NCI-H2029 treated with DMSO at 0.1 percent for 48 hours (cell line): ENCODE measurements around the gene MACROD1.

Experiments
- DNase-seq: peaks from one replicate; lab custom pipeline; 2025; lab: John Stamatoyannopoulos, UW

MACROD1 gene

GRCh38 chr11:64152841-64153691 is 12.8 kb downstream of the MACROD1 start:
- DNase-seq = peak; percentile 32

DNA sequence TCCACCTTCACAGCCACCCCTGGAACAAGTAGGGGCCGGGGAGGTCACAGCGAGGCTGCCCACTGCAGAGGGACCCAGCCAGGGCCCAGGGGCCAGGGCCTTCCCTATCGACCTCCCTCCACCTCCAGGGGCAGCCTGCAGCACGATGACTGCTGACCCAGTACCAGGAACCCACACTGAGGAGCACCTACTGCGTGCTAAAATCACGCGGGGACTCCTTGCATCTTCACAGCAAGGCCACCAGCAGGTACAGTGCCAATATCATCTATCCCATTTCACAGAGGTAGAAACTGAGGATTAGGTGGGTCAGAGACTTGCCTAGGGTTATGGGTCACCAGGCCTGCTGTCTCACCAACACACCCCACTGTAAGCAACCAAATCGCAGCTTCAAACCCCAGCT is 14.6 kb downstream of the MACROD1 start:
- DNase-seq = no peak

GRCh38 chr11:64150481-64151239 is 15.3 kb downstream of the MACROD1 start:
- DNase-seq = peak; percentile 64

GRCh38 chr11:64150051-64150450 is 15.9 kb downstream of the MACROD1 start:
- no peak for DNase-seq

DNA sequence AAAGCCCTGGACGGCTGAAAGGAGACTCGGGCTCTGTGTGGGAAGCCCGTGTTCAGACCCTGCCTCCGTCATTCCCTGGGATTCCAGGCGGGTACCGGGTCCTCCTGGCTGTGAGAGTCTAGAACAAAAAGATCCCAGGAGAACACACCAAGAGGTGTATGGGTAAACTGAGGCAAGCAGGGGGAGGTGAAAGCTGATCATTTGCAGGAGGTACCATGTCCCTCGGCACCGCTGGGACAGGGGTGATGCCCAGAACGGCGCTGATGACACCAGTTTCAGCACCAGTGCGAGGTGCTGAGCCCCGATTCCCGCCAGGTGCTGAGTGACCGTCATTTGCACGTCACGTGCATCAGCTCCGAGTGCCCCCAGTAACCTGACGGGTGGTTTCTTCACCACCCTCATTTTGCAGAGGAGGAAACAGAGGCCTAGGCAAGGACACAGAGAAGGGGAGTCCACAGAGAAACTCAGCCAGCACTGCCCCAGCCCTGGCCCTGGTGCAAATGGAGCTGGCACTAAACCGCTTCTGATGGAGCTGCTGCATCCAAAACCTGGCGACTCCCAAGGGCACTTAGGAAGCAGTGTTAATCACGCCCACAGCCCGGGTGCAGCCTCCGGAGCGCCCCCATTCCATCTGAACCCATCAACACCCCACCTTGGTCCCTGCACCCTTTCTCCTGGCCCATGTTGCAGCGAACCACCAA is 16.8 kb downstream of the MACROD1 start:
- DNase-seq = no peak

- peak; percentile 42 for DNase-seq
Observed at GRCh38 chr11:64148226-64148916, 17.5 kb downstream of the MACROD1 start.

DNA sequence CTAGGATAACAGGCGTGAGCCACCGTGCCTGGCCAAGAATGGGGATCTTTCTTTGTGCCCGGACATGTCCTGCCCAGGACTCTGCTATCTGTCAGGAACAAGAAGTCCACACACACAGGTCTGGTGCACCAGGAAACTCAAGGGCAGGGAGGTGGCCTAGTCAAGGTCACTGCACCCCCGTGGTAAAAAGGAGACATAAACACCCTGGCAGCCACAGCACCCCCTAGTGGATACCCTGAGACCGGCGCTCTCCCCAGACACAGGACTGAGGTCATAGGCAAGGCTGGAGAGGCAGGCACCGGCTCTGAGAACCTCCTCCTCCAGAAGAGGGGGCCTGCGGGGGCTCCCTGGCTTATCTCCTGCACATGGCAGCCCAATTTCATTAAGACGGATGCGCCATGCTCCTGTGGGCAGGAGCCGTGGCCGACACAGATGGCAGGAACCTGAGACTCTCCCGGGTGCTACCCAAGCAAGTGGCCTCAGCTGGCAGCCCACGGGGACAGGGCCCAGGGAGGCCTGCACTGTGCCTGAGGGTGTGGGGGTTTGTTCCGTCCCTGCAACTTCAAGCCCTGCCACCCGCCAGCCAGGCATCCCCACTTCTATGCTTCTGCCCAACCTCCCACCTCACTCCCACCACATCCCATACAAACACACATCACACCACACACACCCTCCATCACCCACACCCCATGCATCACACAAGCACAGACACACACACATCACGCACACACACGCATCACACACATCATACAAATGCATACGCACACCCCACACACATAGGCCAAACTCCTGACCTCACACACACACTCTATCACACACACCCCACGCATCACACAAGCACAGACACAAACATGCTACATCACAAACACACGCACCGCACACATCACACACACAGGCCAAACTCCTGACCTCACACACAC is 19.6 kb downstream of the MACROD1 start:
- peak; percentile 9 for DNase-seq

GRCh38 chr11:64144587-64145472 is 21.1 kb downstream of the MACROD1 start:
- no peak for DNase-seq

GRCh38 chr11:64141081-64141783 is 24.7 kb downstream of the MACROD1 start:
- no peak for DNase-seq

GRCh38 chr11:64140082-64140481 is 25.8 kb downstream of the MACROD1 start:
- DNase-seq = no peak

DNA sequence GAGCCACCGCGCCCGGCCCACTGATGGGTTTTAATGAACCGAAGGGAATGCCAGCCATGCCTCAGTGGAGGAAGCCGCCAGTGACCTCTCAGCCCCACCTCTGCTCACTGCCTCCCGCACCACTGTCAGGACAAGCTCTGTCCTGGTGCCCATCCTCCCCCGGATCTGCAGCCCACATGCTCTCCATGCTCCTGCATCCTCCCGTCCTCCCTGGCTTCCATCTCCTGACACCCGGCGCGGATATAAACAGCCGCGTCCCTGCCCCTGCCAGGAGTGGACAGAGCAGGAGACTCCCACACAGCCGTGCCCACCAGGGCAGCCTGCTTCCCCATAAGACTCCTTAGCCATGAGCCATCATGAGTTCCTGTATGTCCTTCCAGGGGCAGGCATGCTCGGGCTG is 26.9 kb downstream of the MACROD1 start:
- DNase-seq = no peak

- no peak for DNase-seq
Observed at GRCh38 chr11:64138398-64138797, 27.5 kb downstream of the MACROD1 start.

GRCh38 chr11:64136765-64137441 is 29.0 kb downstream of the MACROD1 start:
- no peak for DNase-seq

DNA sequence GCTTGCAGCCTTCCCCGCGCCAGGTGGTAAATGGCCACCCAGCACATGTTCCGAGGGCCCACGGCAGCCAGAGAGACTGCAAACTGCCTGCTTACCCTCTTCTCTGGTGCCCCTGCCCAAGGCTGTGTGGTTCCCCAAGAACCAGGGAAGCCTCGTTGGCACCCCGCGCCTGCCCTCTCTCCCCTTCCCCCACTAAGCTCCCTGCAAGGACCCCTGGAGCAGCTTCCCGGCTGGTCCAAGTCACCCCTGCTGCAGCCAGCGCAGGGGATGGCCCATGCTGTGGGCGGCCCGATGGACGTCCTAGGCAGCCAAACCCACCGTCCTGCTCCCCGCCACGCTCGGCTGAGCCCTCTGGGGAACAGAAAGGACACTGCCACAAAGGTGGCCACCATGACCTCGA is 30.2 kb downstream of the MACROD1 start:
- DNase-seq = no peak

GRCh38 chr11:64134963-64135362 is 30.9 kb downstream of the MACROD1 start:
- no peak for DNase-seq

- no peak for DNase-seq
Observed at GRCh38 chr11:64132982-64133705, 32.8 kb downstream of the MACROD1 start.

GRCh38 chr11:64132191-64132771 is 33.6 kb downstream of the MACROD1 start:
- peak; percentile 50 for DNase-seq
